Ecto neural progenitor cell (in vitro differentiated cells): ENCODE measurements around the gene ZBTB5.
"Not testable (repeated sequence)": the region's sequence is repeated elsewhere in the genome, so short reads cannot be mapped to it uniquely, and the experiment has no call there.

ENCODE experiments used
- DNase-seq: peaks from one replicate; pipeline ENCODE4 v3.0.0-alpha.2; 2018; ENCODE audit warnings: low spot score

The ZBTB5 gene

GRCh38 chr9:37485389-37486255 is 20.4 kb upstream of the ZBTB5 start, which contains the start of gene POLR1E:
POLR1E (plus strand) TSS chr9:37485948; CDS start chr9:37486048, 100 bp downstream.
- peak; percentile 97 for DNase-seq

- DNase-seq, result no peak
Observed at GRCh38 chr9:37480759-37481158, 15.5 kb upstream of the ZBTB5 start.

GRCh38 chr9:37477987-37478619 is 12.9 kb upstream of the ZBTB5 start:
- DNase-seq, result not testable (repeated sequence)

- not testable (repeated sequence) for DNase-seq
Observed at GRCh38 chr9:37477443-37477842, 12.2 kb upstream of the ZBTB5 start.

GRCh38 chr9:37476930-37477329 is 11.7 kb upstream of the ZBTB5 start:
- DNase-seq, result no peak

- no peak for DNase-seq
Observed at GRCh38 chr9:37474438-37474837, 9.2 kb upstream of the ZBTB5 start.

GRCh38 chr9:37473982-37474381 is 8.7 kb upstream of the ZBTB5 start:
- DNase-seq, result not testable (repeated sequence)

GRCh38 chr9:37471942-37472684 is 6.9 kb upstream of the ZBTB5 start:
- DNase-seq, result no peak

- DNase-seq, result no peak
Observed at GRCh38 chr9:37468620-37469019, 3.4 kb upstream of the ZBTB5 start.

GRCh38 chr9:37467530-37467929 is 2.3 kb upstream of the ZBTB5 start:
- not testable (repeated sequence) for DNase-seq

GRCh38 chr9:37466037-37466709 is 923 bp upstream of the ZBTB5 start:
- DNase-seq, result peak; percentile 89

- no peak for DNase-seq
Observed at GRCh38 chr9:37464426-37465248, 613 bp downstream of the ZBTB5 start.

GRCh38 chr9:37464006-37464405 is 1.2 kb downstream of the ZBTB5 start:
- no peak for DNase-seq

- DNase-seq, result no peak
Observed at GRCh38 chr9:37456817-37457216, 8.4 kb downstream of the ZBTB5 start.

- DNase-seq, result no peak
Observed at GRCh38 chr9:37455884-37456647, 9.2 kb downstream of the ZBTB5 start.

GRCh38 chr9:37454238-37454637 is 11.0 kb downstream of the ZBTB5 start:
- no peak for DNase-seq

- DNase-seq, result no peak
Observed at GRCh38 chr9:37453827-37454226, 11.4 kb downstream of the ZBTB5 start.

- no peak for DNase-seq
Observed at GRCh38 chr9:37452611-37453010, 12.6 kb downstream of the ZBTB5 start.

GRCh38 chr9:37451628-37452027 is 13.6 kb downstream of the ZBTB5 start:
- no peak for DNase-seq

- peak; percentile 71 for DNase-seq
Observed at GRCh38 chr9:37449862-37450632, 15.2 kb downstream of the ZBTB5 start.
